ENCODE results near the gene EYA3. TPM values are rescaled to one million over a fixed set of nuclear protein-coding genes. Genes with fewer than 3 reads are reported as not detected.

EYA3 gene
- total and polyA plus RNA-seq, 11 donors: 5.8 to 23.3 (median 17.4) TPM

DNA sequence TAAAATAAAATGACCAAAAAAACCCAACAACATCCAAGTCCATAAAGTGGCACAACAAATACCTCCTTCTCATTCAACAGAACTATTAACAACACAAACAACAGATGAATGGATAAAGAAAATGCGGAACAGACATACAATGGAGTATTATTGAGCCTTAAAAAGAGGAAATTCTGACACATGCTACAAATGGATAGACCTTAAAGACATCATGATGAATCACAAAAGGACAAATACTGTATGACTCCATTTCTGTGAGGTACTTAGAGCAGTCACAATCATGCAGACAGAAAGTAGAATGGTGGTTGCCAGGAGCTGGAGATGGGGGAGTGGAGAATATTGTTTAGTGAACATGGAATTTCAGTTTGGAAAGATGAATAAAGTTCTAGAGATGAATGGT, 42.6 kb downstream of the EYA3 start:
- 94 to 97% (median 95%) methylated on average over 1 of the region's 1 CpG for WGBS, 4 donors
- intact Hi-C loops (cut with DNase I): no loop called here
- ATAC-seq: no peak
- no peaks in the 10 kb centered on the region for H3K27me3 ChIP-seq
- no peaks in the 10 kb centered on the region for H3K4me1 ChIP-seq
- peaks cover 0 to 77% (median 51%) of the 10 kb centered on the region in 9 donors for H3K36me3 ChIP-seq
- no peaks in the 10 kb centered on the region for H3K9me3 ChIP-seq
- no peak overlapping the region for H3K4me3 ChIP-seq
- DNase-seq: no peak
- TF ChIP-seq POLR2A (IDR thresholded peaks at IDR 0.05): no peak
- TF ChIP-seq CTCF (IDR thresholded peaks at IDR 0.05): no peak
- no peak overlapping the region for H3K27ac ChIP-seq

DNA sequence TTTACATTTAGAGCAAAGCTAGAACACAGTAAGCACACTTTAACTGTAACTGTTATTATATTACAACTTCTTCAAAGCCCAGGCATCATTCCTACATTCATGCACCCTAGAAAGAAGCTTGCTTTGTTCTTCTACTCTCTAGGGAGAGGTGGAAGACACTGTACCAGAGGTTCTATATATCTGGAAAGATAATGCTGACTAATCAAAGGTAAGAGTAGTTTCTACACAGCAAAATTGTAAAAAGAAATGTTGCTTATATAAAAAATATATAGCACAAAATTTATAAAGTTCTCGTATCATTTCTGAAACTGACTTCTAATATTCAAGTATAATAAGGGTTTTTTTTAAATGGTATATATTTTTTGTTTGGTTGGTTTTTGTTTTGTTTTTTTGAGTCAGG, 44.0 kb downstream of the EYA3 start:
- intact Hi-C loops (cut with DNase I): no loop called here
- WGBS, 4 donors: 98 to 99% (median 98%) methylated on average over 1 of the region's 1 CpG
- no peak overlapping the region for H3K27ac ChIP-seq
- DNase-seq (no peak), ATAC-seq (no peak)
- H3K36me3 ChIP-seq: peaks cover 0 to 86% (median 56%) of the 10 kb centered on the region in 9 donors
- no peaks in the 10 kb centered on the region for H3K27me3 ChIP-seq
- H3K4me1 ChIP-seq: no peaks in the 10 kb centered on the region
- no peak overlapping the region for H3K4me3 ChIP-seq
- H3K9me3 ChIP-seq: no peaks in the 10 kb centered on the region
- TF ChIP-seq CTCF (IDR thresholded peaks at IDR 0.05) (no peak), POLR2A (IDR thresholded peaks at IDR 0.05) (no peak)

DNA sequence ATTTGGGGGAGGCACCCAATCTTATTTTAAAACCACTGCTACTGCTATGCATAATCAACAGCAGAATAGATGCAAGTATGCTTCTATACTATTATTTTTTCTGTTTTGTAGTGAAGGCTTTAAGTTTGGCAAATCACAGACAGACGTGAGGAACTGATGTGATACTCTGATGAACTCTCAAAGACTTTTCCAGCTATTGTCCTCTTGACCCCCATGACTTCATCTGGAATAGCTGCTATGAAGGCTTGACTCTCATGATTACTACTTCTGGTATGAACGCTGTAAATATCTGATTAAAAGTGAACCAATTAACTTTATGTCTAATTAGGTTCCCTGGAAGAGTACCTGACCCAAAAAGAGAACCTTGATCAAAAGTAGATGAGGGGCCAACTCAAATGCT, 49.1 kb downstream of the EYA3 start:
- DNase-seq (no peak), ATAC-seq (no peak)
- Histone ChIP-seq H3K9me3 (no peaks in the 10 kb centered on the region), H3K36me3 (peaks cover 0 to 87% (median 72%) of the 10 kb centered on the region in 9 donors), H3K4me3 (no peak overlapping the region), H3K4me1 (no peaks in the 10 kb centered on the region), H3K27ac (no peak overlapping the region), H3K27me3 (no peaks in the 10 kb centered on the region)
- intact Hi-C loops (cut with DNase I): loop anchor here in 1 of 10 donors (5.0 kb wide), 1 partner anchor 168 kb away; no protein-coding TSS in a partner anchor
- TF ChIP-seq CTCF (IDR thresholded peaks at IDR 0.05): no peak
- no peak for TF ChIP-seq POLR2A (IDR thresholded peaks at IDR 0.05)
- WGBS, 4 donors: 53 to 60% (median 58%) methylated on average over 2 of the region's 2 CpGs

GRCh38 chr1:28037946-28038345, 50.5 kb downstream of the EYA3 start:
- no peak for DNase-seq
- H3K27me3 ChIP-seq: no peaks in the 10 kb centered on the region
- intact Hi-C loops (cut with DNase I): loop anchor here in 2 of 10 donors (2.0 to 5.0 kb wide), 2 partner anchors 169 to 171 kb away; no protein-coding TSS in a partner anchor
- no peak overlapping the region for H3K27ac ChIP-seq
- TF ChIP-seq POLR2A (IDR thresholded peaks at IDR 0.05): no peak
- TF ChIP-seq CTCF (IDR thresholded peaks at IDR 0.05): no peak
- peaks cover 0 to 84% (median 81%) of the 10 kb centered on the region in 9 donors for H3K36me3 ChIP-seq
- H3K4me1 ChIP-seq: no peaks in the 10 kb centered on the region
- ATAC-seq: no peak
- H3K9me3 ChIP-seq: no peaks in the 10 kb centered on the region
- no peak overlapping the region for H3K4me3 ChIP-seq
- 87 to 97% (median 96%) methylated on average over 8 of the region's 8 CpGs for WGBS, 4 donors
